GM12873 (cell line): ENCODE results near the gene PDF.

Source experiments
- CTCF ChIP-seq: IDR thresholded peaks from 2 replicates; pipeline ENCODE4 v1.5.1; 2012; ENCODE audit warnings: low read depth, mild to moderate bottlenecking, moderate library complexity, low read length, control low read depth; ENCODE audit not compliant: insufficient read depth; ENCODE audit errors: missing control alignments

PDF gene

GRCh38 chr16:69330286-69331109, at the start of gene PDF:
Gene PDF, minus strand, starts transcription at chr16:69330588. Its CDS starts 18 bp downstream, at chr16:69330570.
- no peak for TF ChIP-seq CTCF

GRCh38 chr16:69378760-69379159, 48.4 kb upstream of the PDF start:
- TF ChIP-seq CTCF: no peak

GRCh38 chr16:69378036-69378435, 47.6 kb upstream of the PDF start:
- no peak for TF ChIP-seq CTCF

GRCh38 chr16:69376393-69377059, 46.1 kb upstream of the PDF start:
- TF ChIP-seq CTCF: no peak

- TF ChIP-seq CTCF: no peak
Observed at GRCh38 chr16:69373019-69373418, 42.6 kb upstream of the PDF start.

- no peak for TF ChIP-seq CTCF
Observed at GRCh38 chr16:69371564-69371963, 41.2 kb upstream of the PDF start.

GRCh38 chr16:69368866-69369265, 38.5 kb upstream of the PDF start:
- TF ChIP-seq CTCF: no peak
